CD4-positive, alpha-beta T cell (primary cell): ENCODE results near the gene ENPP7. TPM values are rescaled to one million over a fixed set of nuclear protein-coding genes. Genes with fewer than 3 reads are reported as not detected.

Experiments
- ATAC-seq: fragments of 200-7000 bp; cut with Tn5 transposase; one replicate; pipeline ENCODE4 v1.10.0; 2022; ENCODE audit warnings: mild to moderate bottlenecking; ENCODE audit not compliant: poor library complexity
- CTCF ChIA-PET: fragments of 350-600 bp; sonication (Branson Sonifier 250); formaldehyde crosslinking; loops from one replicate; lab custom pipeline; 2021; ENCODE audit warnings: antibody characterized with exemption, inconsistent platforms; lab: Charles Lee
- POLR2A ChIA-PET: fragments of 350-600 bp; sonication (Branson Sonifier 250); formaldehyde crosslinking; loops from one replicate; lab custom pipeline; 2021; ENCODE audit warnings: antibody characterized with exemption, inconsistent platforms; lab: Charles Lee
- DNase-seq, 14 experiments: peaks; one replicate each; pipeline ENCODE4 v3.0.0-alpha.2; 2013 to 2020; ENCODE audit warnings: mixed read lengths in 2 of 14
- H3K27ac ChIP-seq, 2 donors: one replicate each; pipeline versions ENCODE4 v1.5.1 to v1.7.0; 2013; ENCODE audit warnings: low read length in 2 of 2, low read depth in 1 of 2, mild to moderate bottlenecking in 1 of 2
- H3K27me3 ChIP-seq, 2 experiments: 1 replicate in 1 of 2; 2 replicates in 1 of 2; pipeline versions ENCODE4 v1.6.1 to v1.7.0; 2013; ENCODE audit warnings: low read length in 2 of 2, control low read depth in 1 of 2, mild to moderate bottlenecking in 1 of 2, moderate library complexity in 1 of 2; ENCODE audit not compliant: insufficient read depth in 2 of 2, control insufficient read depth in 1 of 2
- H3K36me3 ChIP-seq: one replicate; pipeline ENCODE4 v1.6.1; 2013; ENCODE audit warnings: low read length, control low read depth; ENCODE audit not compliant: insufficient read depth
- H3K4me1 ChIP-seq: one replicate; pipeline ENCODE4 v1.6.1; 2013; ENCODE audit warnings: low read length, control low read depth; ENCODE audit not compliant: insufficient read depth
- H3K4me3 ChIP-seq: one replicate; pipeline ENCODE4 v1.5.1; 2013; ENCODE audit warnings: mild to moderate bottlenecking, low read length, moderate library complexity
- H3K9me3 ChIP-seq, 2 experiments: 1 replicate in 1 of 2; 2 replicates in 1 of 2; pipeline versions ENCODE4 v1.6.1 to v1.7.0; 2013; ENCODE audit warnings: low read length in 2 of 2, mild to moderate bottlenecking in 2 of 2, control low read depth in 1 of 2, moderate library complexity in 1 of 2; ENCODE audit not compliant: control insufficient read depth in 1 of 2, insufficient read depth in 1 of 2
- H3K27ac Mint-ChIP-seq: one replicate; pipeline ENCODE4 v1.8.0; 2020; ENCODE audit warnings: mixed read lengths
- H3K27me3 Mint-ChIP-seq: one replicate; pipeline ENCODE4 v1.8.0; 2021; ENCODE audit warnings: mixed read lengths
- H3K36me3 Mint-ChIP-seq: one replicate; pipeline ENCODE4 v1.8.0; 2021; ENCODE audit warnings: low read depth, mixed read lengths
- H3K4me1 Mint-ChIP-seq: one replicate; pipeline ENCODE4 v1.8.0; 2021; ENCODE audit warnings: low read depth, mixed read lengths
- H3K4me3 Mint-ChIP-seq: one replicate; pipeline ENCODE4 v1.8.0; 2020; ENCODE audit warnings: mild to moderate bottlenecking, mixed read lengths
- H3K9me3 Mint-ChIP-seq: one replicate; pipeline ENCODE4 v1.8.0; 2020; ENCODE audit warnings: mixed read lengths
- intact Hi-C, 2 experiments: fragments of 100-400 bp; cut with DNase I in 1 of 2; cut with micrococcal nuclease in 1 of 2; formaldehyde crosslinking; loops; one replicate each; pipeline versions ENCODE4 v1.15.1 to v1.9.0; 2023 to 2025; cut with DNase I, micrococcal nuclease
- total RNA-seq, 174 experiments: library from RNA in 2 of 174; stranded (reverse) in 2 of 174; gene quantifications; one replicate each; pipeline ENCODE4 v1.2.3 and lab custom pipeline; 2021 to 2026
- TF ChIP-seq, protein P1 (sequence below): fragments of 200-600 bp; IDR thresholded peaks from one replicate; pipeline ENCODE4 v1.8.0; 2022; ENCODE audit warnings: antibody characterized with exemption, mild to moderate bottlenecking

ENPP7 gene
- total RNA-seq, 2 experiments from 2014 or later, result not detected

DNA sequence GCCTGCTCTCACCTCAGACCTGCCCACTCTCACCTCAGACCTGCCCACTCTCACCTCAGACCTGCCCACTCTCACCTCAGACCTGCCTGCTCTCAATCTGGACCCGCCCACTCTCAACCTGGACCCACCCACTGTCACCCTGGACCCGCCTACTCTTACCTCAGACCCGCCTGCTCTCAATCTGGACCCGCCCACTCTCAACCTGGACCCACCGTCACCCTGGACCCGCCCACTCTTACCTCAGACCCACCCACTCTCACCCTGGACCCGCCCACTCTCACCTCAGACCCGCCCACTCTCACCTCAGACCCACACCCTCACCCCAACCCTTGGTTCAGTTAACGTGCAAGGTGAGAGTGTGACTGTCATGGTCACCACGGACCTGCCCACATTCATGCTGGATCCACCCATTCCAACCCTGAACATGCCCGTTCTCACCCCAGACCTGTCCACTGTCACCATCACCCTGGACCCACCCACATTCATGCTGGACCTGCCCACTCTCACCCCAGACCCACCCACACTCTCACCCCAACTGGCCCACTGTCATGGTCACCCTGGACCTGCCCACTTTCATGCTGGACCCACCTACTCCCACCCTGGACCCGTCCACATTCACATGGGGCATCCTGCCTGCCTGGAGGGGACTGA, 31.2 kb upstream of the ENPP7 start:
- H3K4me3 ChIP-seq, result no peak overlapping the region
- ChIA-PET CTCF (no interaction called here), POLR2A (no interaction called here)
- ATAC-seq, result no peak
- no peak overlapping the region for H3K27ac ChIP-seq
- Mint-ChIP-seq H3K9me3 (no peaks in the 10 kb centered on the region), H3K4me3 (no peak overlapping the region), H3K27ac (no peak overlapping the region), H3K36me3 (no peaks in the 10 kb centered on the region), H3K4me1 (no peaks in the 10 kb centered on the region), H3K27me3 (peaks cover 27% of the 10 kb centered on the region)
- TF ChIP-seq, protein P1, sequence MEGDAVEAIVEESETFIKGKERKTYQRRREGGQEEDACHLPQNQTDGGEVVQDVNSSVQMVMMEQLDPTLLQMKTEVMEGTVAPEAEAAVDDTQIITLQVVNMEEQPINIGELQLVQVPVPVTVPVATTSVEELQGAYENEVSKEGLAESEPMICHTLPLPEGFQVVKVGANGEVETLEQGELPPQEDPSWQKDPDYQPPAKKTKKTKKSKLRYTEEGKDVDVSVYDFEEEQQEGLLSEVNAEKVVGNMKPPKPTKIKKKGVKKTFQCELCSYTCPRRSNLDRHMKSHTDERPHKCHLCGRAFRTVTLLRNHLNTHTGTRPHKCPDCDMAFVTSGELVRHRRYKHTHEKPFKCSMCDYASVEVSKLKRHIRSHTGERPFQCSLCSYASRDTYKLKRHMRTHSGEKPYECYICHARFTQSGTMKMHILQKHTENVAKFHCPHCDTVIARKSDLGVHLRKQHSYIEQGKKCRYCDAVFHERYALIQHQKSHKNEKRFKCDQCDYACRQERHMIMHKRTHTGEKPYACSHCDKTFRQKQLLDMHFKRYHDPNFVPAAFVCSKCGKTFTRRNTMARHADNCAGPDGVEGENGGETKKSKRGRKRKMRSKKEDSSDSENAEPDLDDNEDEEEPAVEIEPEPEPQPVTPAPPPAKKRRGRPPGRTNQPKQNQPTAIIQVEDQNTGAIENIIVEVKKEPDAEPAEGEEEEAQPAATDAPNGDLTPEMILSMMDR, result no peak
- no peaks in the 10 kb centered on the region for H3K36me3 ChIP-seq
- peaks cover 30% of the 10 kb centered on the region in 2 experiments for H3K27me3 ChIP-seq
- peaks cover 0 to 19% of the 10 kb centered on the region in 2 experiments for H3K9me3 ChIP-seq
- peak in 1 of 14 experiments; percentile 43 for DNase-seq
- intact Hi-C loops, result no loop called here
- peaks cover 5% of the 10 kb centered on the region for H3K4me1 ChIP-seq

DNA sequence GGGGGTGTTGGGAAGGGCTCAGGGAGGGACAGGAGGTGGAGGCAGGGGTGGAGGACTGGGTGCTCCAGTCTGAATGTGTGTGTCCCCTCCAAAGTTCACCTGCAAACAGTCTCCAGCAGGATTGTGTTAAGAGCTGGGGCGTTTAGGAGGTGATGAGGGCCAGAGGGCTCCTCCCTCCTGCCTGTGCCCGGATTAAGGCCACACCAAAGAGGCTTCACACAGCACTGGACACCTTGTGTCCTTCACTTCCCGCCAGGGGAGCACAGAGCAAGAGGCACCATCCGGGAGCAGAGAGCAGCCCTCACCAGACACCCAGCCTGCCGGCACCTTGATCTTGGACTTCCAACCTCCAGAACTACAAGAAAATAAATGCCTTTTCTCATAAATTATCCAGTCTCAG, 30.2 kb upstream of the ENPP7 start:
- DNase-seq (no peak), ATAC-seq (no peak)
- no peaks in the 10 kb centered on the region for H3K36me3 ChIP-seq
- intact Hi-C loops, result no loop called here
- ChIA-PET POLR2A (no interaction called here), CTCF (no interaction called here)
- H3K9me3 ChIP-seq, result peaks cover 0 to 10% of the 10 kb centered on the region in 2 experiments
- peaks cover 27% of the 10 kb centered on the region for H3K27me3 Mint-ChIP-seq
- H3K36me3 Mint-ChIP-seq, result no peaks in the 10 kb centered on the region
- H3K27ac Mint-ChIP-seq, result no peak overlapping the region
- H3K27ac ChIP-seq, result no peak overlapping the region
- H3K4me1 ChIP-seq, result peaks cover 5% of the 10 kb centered on the region
- TF ChIP-seq, protein P1, result no peak
- no peaks in the 10 kb centered on the region for H3K4me1 Mint-ChIP-seq
- H3K27me3 ChIP-seq, result peaks cover 23 to 28% of the 10 kb centered on the region in 2 experiments
- no peaks in the 10 kb centered on the region for H3K9me3 Mint-ChIP-seq
- H3K4me3 Mint-ChIP-seq, result no peak overlapping the region
- H3K4me3 ChIP-seq, result no peak overlapping the region

DNA sequence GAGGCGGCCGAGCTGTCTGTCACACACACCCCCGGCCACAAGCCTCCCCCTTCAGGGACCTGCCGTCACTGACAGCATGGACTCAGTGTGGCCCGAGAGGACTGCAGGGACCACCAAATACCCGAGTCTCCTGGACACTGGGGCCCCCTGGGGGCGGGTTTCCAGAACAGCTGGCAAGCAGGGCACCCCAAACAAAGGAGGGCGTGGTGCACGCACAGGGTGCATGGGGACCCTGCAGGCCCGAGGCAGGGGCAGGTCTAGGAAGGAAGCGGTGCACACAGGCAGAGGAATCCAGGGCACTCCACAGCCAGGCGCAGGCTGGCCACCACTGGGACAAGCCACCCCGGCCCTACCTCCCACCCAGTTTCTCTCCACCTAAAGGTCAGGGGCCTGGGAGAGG, 28.7 kb upstream of the ENPP7 start:
- Histone ChIP-seq H3K4me3 (no peak overlapping the region), H3K27me3 (peaks cover 11 to 14% of the 10 kb centered on the region in 2 experiments), H3K36me3 (no peaks in the 10 kb centered on the region), H3K27ac (no peak overlapping the region), H3K4me1 (no peaks in the 10 kb centered on the region), H3K9me3 (peaks cover 0 to 6% of the 10 kb centered on the region in 2 experiments)
- Mint-ChIP-seq H3K9me3 (no peaks in the 10 kb centered on the region), H3K4me1 (no peaks in the 10 kb centered on the region), H3K27ac (no peak overlapping the region), H3K4me3 (no peak overlapping the region), H3K36me3 (no peaks in the 10 kb centered on the region), H3K27me3 (peaks cover 14% of the 10 kb centered on the region)
- POLR2A ChIA-PET, result no interaction called here
- intact Hi-C loops, result no loop called here
- DNase-seq (no peak), ATAC-seq (no peak)
- TF ChIP-seq, protein P1, result no peak
- CTCF ChIA-PET, result no interaction called here
